ENCODE measurements around the gene MC2R.
"Not testable (repeated sequence)": the region's sequence is repeated elsewhere in the genome, so short reads cannot be mapped to it uniquely, and the experiment has no call there.

MC2R gene

DNA sequence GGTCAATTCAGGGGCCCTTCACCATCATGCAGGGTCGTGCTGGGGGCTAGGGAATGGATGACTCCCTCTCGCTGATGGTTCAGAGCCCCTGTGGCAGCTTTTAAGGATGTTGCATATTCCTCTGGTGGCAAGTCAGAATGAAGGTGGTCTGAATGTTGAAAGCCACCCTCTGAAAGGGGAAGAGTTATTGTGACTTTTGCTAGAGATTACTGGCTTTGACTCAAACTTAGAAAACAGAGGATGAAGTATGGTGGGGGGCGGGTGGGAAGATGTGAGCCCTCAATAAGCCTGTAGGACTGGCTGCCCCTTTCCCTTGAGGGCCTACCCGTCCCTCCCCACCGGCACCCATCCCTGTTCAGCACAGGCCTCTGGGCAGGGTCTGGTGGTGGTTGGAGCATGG, 23.2 kb downstream of the MC2R start:
- DNase-seq: no peak

DNA sequence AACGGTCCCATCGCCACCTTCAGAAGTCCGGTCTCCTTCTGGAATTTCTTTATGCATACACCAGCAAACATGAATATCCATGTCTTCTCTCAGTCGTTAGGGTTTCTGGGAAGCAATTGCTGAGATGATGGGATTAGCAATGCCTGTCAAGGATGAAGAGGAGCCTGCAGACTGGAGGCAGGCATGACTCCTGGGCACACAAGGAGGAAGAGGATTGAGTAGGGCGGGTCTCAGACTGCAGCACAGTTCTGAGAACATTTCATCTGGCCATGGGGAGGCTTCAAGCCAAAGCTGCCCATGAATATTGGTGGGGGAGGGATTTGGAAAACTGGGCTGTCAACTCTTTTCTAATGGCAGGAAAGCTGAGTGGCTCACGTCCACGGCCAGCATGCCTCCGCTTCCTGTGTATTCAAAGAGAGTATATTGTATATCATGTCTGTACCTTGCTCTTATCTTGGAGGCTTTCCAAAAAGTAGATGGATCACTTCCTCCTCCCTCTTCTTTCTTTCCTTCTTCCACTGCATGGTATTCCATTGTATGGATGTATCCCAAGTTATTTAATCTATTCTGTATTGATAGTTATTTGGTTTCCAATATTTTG, 24.5 kb downstream of the MC2R start:
- DNase-seq: no peak

DNA sequence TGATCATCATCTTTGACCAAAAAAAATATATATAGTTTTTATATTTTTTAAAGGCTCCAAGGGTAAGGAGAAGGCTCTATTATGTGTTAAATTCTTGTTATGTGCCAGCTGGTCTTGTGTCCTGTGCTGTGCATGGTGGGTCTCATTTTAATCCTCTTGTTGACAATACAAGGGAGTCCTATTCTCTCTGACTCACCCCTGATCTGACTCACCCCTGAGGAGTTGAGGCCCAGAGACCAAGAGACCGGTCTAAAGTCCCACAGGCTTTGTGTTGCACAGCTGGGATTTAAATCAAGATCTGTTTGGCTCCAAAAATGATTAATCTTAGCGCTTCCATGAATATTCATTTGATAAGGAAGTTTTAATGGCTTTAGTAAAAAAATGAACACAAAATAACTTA, 25.7 kb downstream of the MC2R start:
- DNase-seq: no peak

DNA sequence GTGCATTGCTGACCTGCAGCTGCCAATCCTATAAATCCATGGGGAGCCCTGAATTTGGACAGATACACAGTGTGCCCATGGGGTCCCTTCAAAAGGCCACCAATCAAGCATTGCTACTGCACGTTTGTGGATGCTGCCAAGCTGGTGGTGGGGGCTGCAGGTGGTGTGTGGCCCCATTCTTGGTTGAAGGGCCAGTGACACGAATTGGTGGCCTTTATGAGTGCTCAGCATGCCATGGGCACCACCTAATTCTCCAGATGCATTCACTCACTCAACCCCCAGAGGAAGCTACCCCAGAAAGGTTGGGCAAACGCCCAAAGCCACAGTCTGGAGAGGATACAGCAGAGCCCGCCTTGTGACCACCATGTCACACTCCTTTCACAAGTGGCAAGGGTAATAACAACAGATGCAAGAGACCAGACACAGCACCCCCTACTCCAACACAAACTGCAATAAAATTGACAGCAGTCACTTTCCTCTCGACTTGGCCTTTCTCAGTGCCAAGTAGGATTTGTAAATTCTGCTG, 27.1 kb downstream of the MC2R start:
- DNase-seq: no peak

DNA sequence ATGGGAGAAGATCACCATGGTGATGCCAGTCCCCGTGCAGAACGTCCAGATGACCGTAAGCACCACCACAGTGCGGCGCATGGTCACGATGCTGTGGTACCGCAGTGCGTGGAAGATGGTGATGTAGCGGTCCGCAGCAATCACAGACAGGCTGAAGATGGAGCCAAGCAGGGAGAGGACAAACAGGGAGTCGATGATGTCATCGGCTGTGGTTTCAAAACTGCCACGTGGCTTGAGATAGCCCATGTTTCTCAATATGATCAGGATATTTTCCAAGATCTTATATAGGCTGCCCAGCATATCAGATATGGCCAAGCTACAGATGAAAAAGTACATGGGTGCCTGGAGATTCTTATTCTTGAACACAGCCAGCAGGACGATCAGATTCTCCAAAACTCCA, 30.3 kb downstream of the MC2R start:
- DNase-seq: no peak

DNA sequence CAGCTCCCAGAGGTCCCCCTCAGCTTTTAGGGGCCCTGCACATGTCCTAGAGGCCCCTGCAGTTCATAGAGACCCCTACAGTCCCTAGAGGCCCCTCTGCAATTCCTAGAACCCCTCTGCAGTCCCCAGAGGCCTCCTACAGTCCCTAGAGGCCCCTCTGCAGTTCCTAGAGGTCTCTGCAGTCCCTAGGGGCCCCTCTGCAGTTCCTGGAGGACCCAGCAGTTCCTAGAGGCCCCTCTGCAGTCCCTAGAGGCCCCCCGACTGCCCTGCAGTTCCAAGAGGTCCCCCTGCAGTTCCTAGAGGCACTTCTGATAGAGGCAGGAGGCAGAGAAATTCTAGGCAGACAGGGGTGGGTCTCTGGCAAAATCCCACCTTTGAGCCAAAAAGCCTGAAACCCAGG, 35.4 kb downstream of the MC2R start:
- no peak for DNase-seq

DNA sequence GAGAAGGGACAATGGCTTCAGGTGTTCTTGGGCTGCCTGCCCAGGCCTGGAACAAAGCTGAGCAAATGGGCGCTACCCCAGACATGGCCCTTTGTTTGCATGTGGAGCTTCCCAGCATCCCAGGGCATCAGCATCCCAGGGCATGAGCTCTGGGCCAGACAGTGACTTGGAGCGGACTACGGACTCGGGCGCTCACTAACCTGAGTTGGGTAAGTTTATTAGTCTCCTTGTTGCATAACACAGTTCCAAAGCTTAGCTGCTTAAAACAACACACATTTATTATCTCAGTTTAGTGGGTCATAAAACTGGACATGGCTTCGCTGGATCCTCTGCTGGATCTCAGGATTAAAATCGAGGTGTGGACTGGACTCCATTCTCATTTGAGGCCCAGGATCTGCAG, 35.8 kb downstream of the MC2R start:
- no peak for DNase-seq

DNA sequence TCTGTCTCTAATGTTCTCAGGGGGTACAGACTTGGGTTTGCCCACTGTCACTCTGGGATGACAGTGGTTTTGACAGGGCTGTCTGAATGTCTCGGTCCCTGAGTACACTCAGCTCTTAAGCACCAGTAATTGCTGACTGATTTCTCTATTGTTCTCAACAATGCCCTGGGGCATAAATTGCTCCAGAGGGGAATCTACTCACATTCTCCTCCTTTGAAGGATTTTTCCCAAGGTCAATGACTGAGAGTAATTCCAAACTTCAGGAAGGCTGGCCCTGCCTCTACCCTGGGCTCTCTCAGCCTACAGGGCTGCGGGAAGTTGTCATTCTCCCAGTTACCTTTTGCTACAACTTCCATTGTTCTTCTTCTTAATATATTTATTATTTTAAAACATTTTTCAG, 36.5 kb downstream of the MC2R start:
- no peak for DNase-seq

DNA sequence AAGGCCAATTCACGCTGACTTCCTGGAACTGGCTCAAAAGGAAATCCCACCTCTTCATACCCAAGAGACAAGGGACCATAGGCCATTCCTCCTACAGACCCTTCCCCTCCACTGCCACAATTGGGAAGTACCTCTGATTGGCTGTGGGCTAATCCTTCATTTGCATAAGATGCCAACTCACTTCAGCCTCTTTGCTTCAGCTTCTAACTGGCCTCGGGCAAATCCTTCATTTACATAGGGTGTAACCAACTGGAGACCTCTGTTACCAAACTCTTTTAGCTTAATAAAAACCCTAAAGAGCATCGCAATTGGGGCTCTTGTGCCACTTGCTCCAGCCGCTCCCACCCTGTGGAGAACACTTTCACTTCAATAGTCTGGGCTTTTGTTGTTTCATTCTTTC, 38.2 kb downstream of the MC2R start:
- no peak for DNase-seq

DNA sequence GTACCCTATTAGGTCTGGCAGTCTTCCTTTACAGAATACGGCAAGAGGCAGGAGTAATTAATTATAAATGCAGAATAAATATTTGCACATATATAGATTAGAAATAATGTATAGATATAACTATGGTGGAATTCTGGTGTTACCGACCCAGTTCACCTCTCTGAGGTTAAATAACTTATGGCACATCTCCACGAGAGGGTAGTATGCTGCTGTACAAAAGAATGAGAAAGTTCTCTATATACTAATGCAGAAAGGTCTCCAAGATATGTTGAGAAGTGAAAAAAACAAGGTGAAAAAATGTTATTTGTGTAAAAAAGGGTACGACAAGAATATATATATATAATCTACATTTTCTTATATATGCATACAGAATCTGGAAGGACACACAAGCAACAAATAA, 40.8 kb downstream of the MC2R start:
- no peak for DNase-seq

DNA sequence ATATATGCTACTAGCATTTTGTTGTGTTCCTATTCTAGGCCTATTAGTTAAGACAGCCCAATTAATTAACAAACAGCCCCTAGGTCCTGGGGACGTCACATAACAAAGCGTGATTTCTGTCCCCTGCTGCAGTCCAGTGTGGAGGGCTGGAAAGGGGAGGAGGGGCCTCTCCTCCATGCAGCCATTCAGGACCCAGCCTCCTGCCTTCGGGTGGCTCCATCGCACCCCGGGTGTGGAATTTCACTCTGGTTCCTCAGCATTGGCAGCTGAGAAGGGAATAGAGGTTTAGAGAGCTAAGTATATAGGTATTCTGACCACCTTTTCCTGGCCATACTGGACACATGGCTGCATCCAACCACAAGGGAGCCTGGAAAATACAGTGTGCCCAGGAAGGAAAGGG, 42.4 kb downstream of the MC2R start:
- no peak for DNase-seq

DNA sequence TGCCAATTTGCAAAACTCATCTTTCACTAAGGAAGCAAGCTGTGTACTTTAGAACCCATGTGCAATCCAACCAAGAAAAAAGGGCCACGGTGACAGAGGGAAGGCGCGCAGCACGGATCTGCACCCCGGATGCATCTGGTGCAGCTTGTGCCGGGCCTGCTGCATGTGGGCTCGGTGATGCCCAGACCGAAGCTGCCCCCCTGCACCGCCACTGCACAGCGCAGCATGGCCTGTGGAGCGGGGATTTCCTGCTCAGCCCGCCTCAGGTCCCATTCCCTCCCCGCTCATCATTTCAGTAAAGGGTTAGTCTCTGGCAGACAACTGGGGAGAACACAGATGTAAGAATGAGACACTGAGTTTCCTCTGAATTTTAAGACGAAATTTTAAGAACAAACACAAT, 43.0 kb downstream of the MC2R start:
- DNase-seq: no peak

DNA sequence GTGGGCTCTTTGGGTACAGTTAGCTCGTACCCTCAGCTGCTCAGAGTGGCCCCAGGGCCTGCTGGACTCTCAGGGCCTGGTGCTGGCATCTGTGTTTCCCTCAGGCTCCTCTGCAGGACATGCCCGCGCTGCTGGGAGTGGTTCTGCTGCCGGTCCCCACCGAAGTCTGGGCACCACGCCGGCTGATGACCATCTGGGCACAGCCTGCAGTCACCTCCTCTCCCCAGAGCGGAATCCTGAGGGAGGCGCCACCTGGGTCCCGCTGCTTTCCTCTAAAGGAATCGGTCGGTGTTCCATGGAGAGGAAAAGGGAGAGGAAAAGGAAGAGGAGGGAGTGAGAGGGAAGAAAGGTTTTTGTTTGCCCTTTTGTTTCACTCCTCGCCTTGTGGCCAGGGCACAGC, 43.6 kb downstream of the MC2R start:
- DNase-seq: no peak

DNA sequence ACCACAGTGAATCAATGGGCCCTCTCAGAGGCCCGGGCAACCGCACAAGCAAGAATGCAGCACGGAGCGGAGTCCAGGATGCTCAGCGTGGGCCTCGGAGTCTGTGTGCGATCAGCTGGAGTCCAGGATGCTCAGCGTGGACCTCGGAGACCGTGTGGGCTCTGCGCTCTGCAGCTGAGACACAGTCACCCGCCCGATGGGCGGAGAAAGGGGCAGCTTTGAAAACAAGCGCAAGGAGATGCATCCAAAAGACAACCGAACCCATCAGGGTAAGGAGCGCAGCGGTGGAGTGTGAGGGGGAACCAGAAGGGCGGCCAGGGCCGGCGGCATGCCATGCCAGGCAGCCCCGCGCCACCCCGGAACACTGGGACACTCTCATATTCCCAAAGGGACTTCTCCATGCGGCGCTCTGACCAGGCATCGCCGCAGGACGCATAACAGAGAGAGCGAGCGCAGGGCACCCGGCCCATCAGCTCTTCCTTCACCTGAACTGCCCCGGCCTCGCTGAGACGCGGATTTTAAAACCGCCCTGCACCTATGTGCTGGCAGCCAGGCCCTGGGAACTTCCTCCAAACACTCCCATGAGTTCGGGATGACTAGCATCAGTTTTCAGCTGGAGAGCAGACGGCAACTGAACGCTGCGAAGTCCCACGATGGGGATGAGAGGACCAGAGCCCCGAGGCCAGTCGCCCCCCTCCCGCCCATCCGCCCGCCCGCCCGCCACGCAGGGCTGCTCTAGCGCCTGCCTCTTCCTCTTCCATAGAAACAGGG, 46.6 kb downstream of the MC2R start:
- no peak for DNase-seq

DNA sequence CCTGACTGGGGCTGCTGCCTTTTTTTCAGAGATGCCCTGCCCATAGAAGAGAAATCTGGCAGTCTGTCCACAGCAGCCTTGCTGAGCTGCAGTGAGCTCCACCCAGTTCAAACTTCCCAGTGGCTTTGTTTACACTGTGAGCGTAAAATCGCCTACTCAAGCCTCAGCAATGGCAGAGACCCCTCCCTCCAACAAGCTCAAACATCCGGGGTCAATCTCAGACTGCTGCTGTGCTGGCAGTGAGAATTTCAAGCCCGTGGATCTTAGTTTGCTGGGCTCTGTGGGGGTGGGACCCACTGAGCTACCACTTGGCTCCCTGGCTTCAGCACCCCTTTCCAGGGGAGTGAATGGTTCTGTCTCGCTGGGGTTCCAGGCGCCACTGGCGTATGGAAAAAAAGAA, 52.4 kb downstream of the MC2R start:
- not testable (repeated sequence) for DNase-seq

DNA sequence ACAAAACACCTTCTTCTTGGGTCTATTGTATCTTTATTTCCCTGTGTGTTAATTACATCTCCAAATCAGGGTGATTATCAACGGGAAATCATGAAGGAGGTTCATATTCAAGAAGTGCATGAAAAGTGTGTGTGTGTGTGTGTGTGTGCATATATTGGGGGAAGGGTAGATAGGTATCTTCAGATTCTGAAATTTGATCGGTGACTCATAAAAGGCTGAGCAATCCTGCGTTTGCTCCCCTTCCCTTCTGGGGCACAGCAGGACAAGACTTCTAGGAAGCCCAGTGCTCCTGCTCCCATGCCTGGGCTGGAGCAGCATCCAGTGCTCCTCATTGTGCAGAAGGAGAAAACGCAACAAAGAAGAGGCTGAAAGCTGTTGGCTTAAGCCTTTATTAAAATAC, 65.5 kb downstream of the MC2R start:
- no peak for DNase-seq

DNA sequence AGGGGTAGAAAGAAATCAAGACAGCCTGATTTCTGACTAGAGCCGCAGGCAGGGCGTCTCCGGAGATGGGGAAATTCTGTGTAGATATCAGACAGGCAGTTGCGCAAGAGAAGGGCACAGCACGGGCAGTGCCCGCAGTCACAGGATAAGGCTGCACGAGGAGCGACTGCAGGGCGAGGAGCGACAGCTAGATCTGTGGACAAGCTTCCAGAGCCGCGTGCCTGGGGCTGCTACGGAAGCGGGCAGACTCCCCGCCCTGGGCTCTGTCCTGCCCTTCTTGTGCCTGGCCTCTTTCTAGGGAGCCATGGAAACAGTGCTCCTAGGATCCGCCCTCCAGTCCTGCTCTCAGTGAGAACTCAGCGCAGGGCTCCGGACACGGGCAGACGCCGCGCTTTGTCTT, 78.8 kb downstream of the MC2R start:
- no peak for DNase-seq

DNA sequence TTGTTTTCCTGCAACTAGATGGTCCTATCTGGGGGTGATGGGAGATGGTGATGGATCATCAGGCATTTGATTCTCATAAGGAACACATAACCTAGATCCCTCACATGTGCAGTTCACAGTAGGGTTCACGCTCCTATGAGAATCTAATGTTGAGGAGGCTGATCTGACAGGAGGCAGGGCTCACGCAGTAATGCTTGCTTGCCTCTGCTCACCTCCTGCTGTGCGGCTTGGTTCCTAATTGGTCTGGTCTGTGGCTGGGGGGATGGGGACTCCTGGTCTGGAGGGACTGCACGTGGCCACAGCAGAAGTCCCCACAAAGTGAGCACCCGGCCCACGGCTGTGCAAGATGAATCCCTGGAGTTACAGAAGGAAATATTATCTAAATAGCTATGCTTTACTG, 80.1 kb downstream of the MC2R start:
- no peak for DNase-seq

DNA sequence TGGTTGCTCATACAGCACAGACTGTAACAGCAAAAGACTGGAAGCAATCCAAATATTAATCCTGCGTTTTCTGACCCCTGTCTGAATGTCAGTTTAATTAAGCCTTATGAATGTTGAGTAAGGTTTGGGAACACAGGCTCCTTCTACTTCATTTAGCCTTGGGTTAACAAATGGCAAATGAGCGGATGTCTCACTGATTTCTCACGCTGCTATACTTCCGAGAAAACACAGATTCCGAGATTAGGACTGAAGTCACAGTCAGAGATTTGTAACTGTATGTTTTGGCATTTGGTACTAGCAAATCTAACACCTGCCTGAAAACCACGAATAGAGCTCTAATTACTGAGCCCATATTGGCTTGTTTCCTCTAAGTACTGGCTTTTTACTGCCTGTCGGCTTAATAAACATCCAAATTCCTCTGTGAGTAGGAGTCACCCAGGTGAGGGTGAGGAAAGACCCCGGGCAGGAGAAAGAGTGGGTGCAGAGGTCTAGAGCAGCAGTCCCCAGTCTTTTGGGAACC, 80.8 kb downstream of the MC2R start:
- DNase-seq: no peak
